A673 (cell line): Measurements from ENCODE around the gene LRRC41. TPM values are rescaled to one million over a fixed set of nuclear protein-coding genes. Genes with fewer than 3 reads are reported as not detected.
A peak's percentile ranks its signal among the peaks of the same experiment; 100 is the strongest.
"Not testable (repeated sequence)": the region's sequence is repeated elsewhere in the genome, so short reads cannot be mapped to it uniquely, and the experiment has no call there.

Source experiments
- BruUV-seq: library from RNA; stranded (reverse); fragments of 400-500 nt; replicated peaks from 2 replicates; lab custom pipeline; 2021; lab: Mats Ljungman, UMichigan
- CTCF ChIA-PET: fragments of 300-600 bp; sonication (Branson Sonifier 250); formaldehyde crosslinking; loops from one replicate; lab custom pipeline; 2022; ENCODE audit warnings: antibody characterized with exemption; lab: Charles Lee
- POLR2A ChIA-PET: fragments of 300-600 bp; sonication (Branson Sonifier 250); formaldehyde crosslinking; loops from one replicate; lab custom pipeline; 2022; ENCODE audit warnings: antibody characterized with exemption; ENCODE audit not compliant: low non-redundant PET; lab: Charles Lee
- DNase-seq: peaks from one replicate; pipeline ENCODE4 v3.0.0-alpha.2; 2015; ENCODE audit warnings: low spot score
- H3K27ac ChIP-seq: fragments of 200-600 bp; sonication (generic); 2 replicates; pipeline ENCODE4 v1.5.1; 2016; ENCODE audit warnings: mixed run types, low read depth, mild to moderate bottlenecking, mixed read lengths, antibody characterized with exemption, low read length; ENCODE audit not compliant: poor library complexity, severe bottlenecking
- H3K27me3 ChIP-seq: fragments of 200-600 bp; sonication (generic); replicated peaks from 2 replicates; pipeline ENCODE4 v1.6.1; 2017; ENCODE audit warnings: mixed run types, low read depth, mild to moderate bottlenecking, mixed read lengths, antibody characterized with exemption, low read length; ENCODE audit not compliant: insufficient read depth, poor library complexity
- H3K36me3 ChIP-seq: fragments of 200-600 bp; sonication (generic); 2 replicates; pipeline ENCODE4 v1.6.1; 2016; ENCODE audit warnings: mixed run types, mild to moderate bottlenecking, mixed read lengths, antibody characterized with exemption, low read length; ENCODE audit not compliant: insufficient read depth, poor library complexity, severe bottlenecking
- H3K4me1 ChIP-seq: fragments of 200-600 bp; sonication (generic); 2 replicates; pipeline ENCODE4 v1.6.1; 2017; ENCODE audit warnings: mixed run types, mild to moderate bottlenecking, mixed read lengths, antibody characterized with exemption, low read length; ENCODE audit not compliant: insufficient read depth, poor library complexity, severe bottlenecking
- H3K4me3 ChIP-seq: fragments of 200-600 bp; sonication (generic); 2 replicates; pipeline ENCODE4 v1.5.1; 2016; ENCODE audit warnings: low read depth, mixed run types, mild to moderate bottlenecking, mixed read lengths, low read length; ENCODE audit not compliant: poor library complexity, severe bottlenecking
- H3K9me3 ChIP-seq: fragments of 200-600 bp; sonication (generic); 2 replicates; pipeline ENCODE4 v1.6.1; 2016; ENCODE audit warnings: mixed run types, low read depth, mild to moderate bottlenecking, mixed read lengths, antibody characterized with exemption, low read length; ENCODE audit not compliant: poor library complexity, severe bottlenecking
- CTCF ChIP-seq: fragments of 300-800, 200-600 bp; sonication (generic); conservative IDR thresholded peaks from 2 replicates; pipeline ENCODE4 v1.5.1; 2017; ENCODE audit warnings: low read depth, mild to moderate bottlenecking, antibody characterized with exemption, low read length, moderate library complexity, mixed read lengths
- EZH2 ChIP-seq: fragments of 200-600 bp; sonication (generic); IDR thresholded peaks from 2 replicates; pipeline ENCODE4 v1.6.1; 2017; ENCODE audit warnings: borderline replicate concordance, low read depth, mild to moderate bottlenecking, mixed read lengths, antibody characterized with exemption, low read length; ENCODE audit not compliant: poor library complexity, severe bottlenecking
- intact Hi-C: fragments of 100-400 bp; cut with micrococcal nuclease; formaldehyde crosslinking; loops from one replicate; pipeline ENCODE4 v1.10.0; 2022; ENCODE audit not compliant: unreplicated experiment
- total RNA-seq: library from RNA; stranded (reverse); gene quantifications from 2 replicates; pipeline ENCODE4 v1.2.3, GENCODE V29; 2021

LRRC41 gene
- total RNA-seq, 1 experiment from 2014 or later = 79.1 TPM

- intact Hi-C loops = no loop called here
- Histone ChIP-seq H3K9me3 (no peaks in the 10 kb centered on the region), H3K27ac (no peak overlapping the region), H3K4me1 (peaks cover 6% of the 10 kb centered on the region), H3K4me3 (no peak overlapping the region), H3K27me3 (no peaks in the 10 kb centered on the region), H3K36me3 (no peaks in the 10 kb centered on the region)
- ChIA-PET CTCF (no interaction called here), POLR2A (no interaction called here)
- DNase-seq = no peak
- no peak for TF ChIP-seq EZH2
- no peak for TF ChIP-seq CTCF
- BruUV-seq = no TSS peak
Observed at GRCh38 chr1:46335081-46335480, 31.7 kb upstream of the LRRC41 start.

GRCh38 chr1:46334030-46334384 is 30.6 kb upstream of the LRRC41 start:
- POLR2A ChIA-PET = no interaction called here
- H3K27ac ChIP-seq = no peak overlapping the region
- H3K4me1 ChIP-seq = no peaks in the 10 kb centered on the region
- H3K36me3 ChIP-seq = no peaks in the 10 kb centered on the region
- TF ChIP-seq EZH2 = no peak
- TF ChIP-seq CTCF = no peak
- CTCF ChIA-PET = interaction anchor here (1.1 kb wide), 1 partner anchor 10 kb away, joined by 3 read pairs; no protein-coding TSS in a partner anchor
- H3K27me3 ChIP-seq = no peaks in the 10 kb centered on the region
- DNase-seq = no peak
- no TSS peak for BruUV-seq
- H3K9me3 ChIP-seq = no peaks in the 10 kb centered on the region
- intact Hi-C loops = no loop called here
- H3K4me3 ChIP-seq = no peak overlapping the region

GRCh38 chr1:46333300-46334029 is 30.0 kb upstream of the LRRC41 start:
- BruUV-seq = no TSS peak
- TF ChIP-seq CTCF (peak; percentile 63), EZH2 (no peak)
- POLR2A ChIA-PET = no interaction called here
- Histone ChIP-seq H3K9me3 (no peaks in the 10 kb centered on the region), H3K4me3 (no peak overlapping the region), H3K36me3 (no peaks in the 10 kb centered on the region), H3K27ac (no peak overlapping the region), H3K4me1 (no peaks in the 10 kb centered on the region), H3K27me3 (no peaks in the 10 kb centered on the region)
- DNase-seq = peak; percentile 66
- intact Hi-C loops = no loop called here
- CTCF ChIA-PET = interaction anchor here (0.6 to 1.1 kb wide), 3 partner anchors 10 to 284 kb away, joined by 3 to 4 read pairs (median 4); no protein-coding TSS in a partner anchor

GRCh38 chr1:46331786-46332540 is 28.5 kb upstream of the LRRC41 start:
- H3K4me1 ChIP-seq, H3K9me3 ChIP-seq, H3K27me3 ChIP-seq, POLR2A ChIA-PET, BruUV-seq, H3K27ac ChIP-seq, DNase-seq, CTCF ChIA-PET, intact Hi-C loops, H3K4me3 ChIP-seq, H3K36me3 ChIP-seq: not testable (repeated sequence)

- CTCF ChIA-PET, H3K4me3 ChIP-seq, H3K4me1 ChIP-seq, H3K27me3 ChIP-seq, intact Hi-C loops, DNase-seq, H3K36me3 ChIP-seq, BruUV-seq, H3K27ac ChIP-seq, POLR2A ChIA-PET, H3K9me3 ChIP-seq: not testable (repeated sequence)
Observed at GRCh38 chr1:46330381-46330780, 27.0 kb upstream of the LRRC41 start.
